ENCODE measurements around the gene CD248. TPM values are rescaled to one million over a fixed set of nuclear protein-coding genes. Genes with fewer than 3 reads are reported as not detected.

CD248 gene
- total and polyA plus RNA-seq, 11 donors: 6.0 to 33.1 (median 11.8) TPM

- intact Hi-C loops (cut with DNase I): no loop called here
- Histone ChIP-seq H3K36me3 (no peaks in the 10 kb centered on the region), H3K27me3 (no peaks in the 10 kb centered on the region), H3K4me1 (no peaks in the 10 kb centered on the region), H3K27ac (no peak overlapping the region), H3K9me3 (no peaks in the 10 kb centered on the region), H3K4me3 (no peak overlapping the region)
- no peak for TF ChIP-seq POLR2A (IDR thresholded peaks at IDR 0.05)
- no peak for TF ChIP-seq CTCF (IDR thresholded peaks at IDR 0.05)
- ATAC-seq (no peak), DNase-seq (peak in 1 of 5 donors; percentile 26)
- WGBS, 4 donors: 82 to 88% (median 85%) methylated on average over 12 of the region's 12 CpGs
Measured at GRCh38 chr11:66302656-66303055, 14.2 kb downstream of the CD248 start.

DNA sequence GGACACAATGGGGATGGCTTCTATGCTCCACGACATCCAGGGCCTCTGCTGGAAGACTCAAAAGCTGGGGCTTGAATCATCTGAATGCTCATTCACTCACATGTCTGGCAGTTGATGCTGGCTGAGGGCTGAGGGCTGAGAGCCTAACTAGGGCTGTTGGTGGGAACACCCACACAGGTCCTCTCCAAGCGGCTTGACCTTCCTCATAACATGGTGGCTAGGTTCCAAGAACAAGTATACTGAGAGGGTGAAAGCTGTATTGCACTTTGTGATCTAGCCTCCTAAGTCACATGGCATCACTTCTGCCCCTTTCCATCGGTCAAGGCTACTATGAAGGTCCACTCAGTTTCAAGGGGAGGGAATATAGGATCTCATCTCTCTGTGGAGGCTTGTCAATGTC lies 17.7 kb downstream of the CD248 start:
- H3K36me3 ChIP-seq: no peaks in the 10 kb centered on the region
- DNase-seq: peak in 1 of 5 donors; percentile 20
- H3K27ac ChIP-seq: no peak overlapping the region
- no peaks in the 10 kb centered on the region for H3K9me3 ChIP-seq
- peak; percentile 23 to 56 (median 53) for ATAC-seq
- H3K27me3 ChIP-seq: peaks cover 0 to 17% (median 3%) of the 10 kb centered on the region in 9 donors
- TF ChIP-seq CTCF (IDR thresholded peaks at IDR 0.05): no peak
- TF ChIP-seq POLR2A (IDR thresholded peaks at IDR 0.05): no peak
- 30 to 56% (median 42%) methylated on average over 3 of the region's 3 CpGs for WGBS, 4 donors
- intact Hi-C loops (cut with DNase I): no loop called here
- H3K4me1 ChIP-seq: no peaks in the 10 kb centered on the region
- no peak overlapping the region for H3K4me3 ChIP-seq

GRCh38 chr11:66297610-66298009 lies 19.2 kb downstream of the CD248 start:
- Histone ChIP-seq H3K9me3 (no peaks in the 10 kb centered on the region), H3K4me3 (no peak overlapping the region), H3K27ac (no peak overlapping the region), H3K36me3 (no peaks in the 10 kb centered on the region), H3K27me3 (peaks cover 0 to 32% (median 17%) of the 10 kb centered on the region in 9 donors), H3K4me1 (no peaks in the 10 kb centered on the region)
- TF ChIP-seq CTCF (IDR thresholded peaks at IDR 0.05) (no peak), POLR2A (IDR thresholded peaks at IDR 0.05) (no peak)
- ATAC-seq (no peak), DNase-seq (no peak)
- WGBS, 4 donors: 42 to 56% (median 49%) methylated on average over 8 of the region's 8 CpGs
- intact Hi-C loops (cut with DNase I): no loop called here

GRCh38 chr11:66294626-66295620 lies 21.9 kb downstream of the CD248 start:
- no peaks in the 10 kb centered on the region for H3K36me3 ChIP-seq
- no peak for TF ChIP-seq CTCF (IDR thresholded peaks at IDR 0.05)
- no peak for TF ChIP-seq POLR2A (IDR thresholded peaks at IDR 0.05)
- intact Hi-C loops (cut with DNase I): loop anchor here in 1 of 10 donors (5.0 kb wide), 1 partner anchor 42 kb away; the partner anchor contains the start of gene RIN1
- ATAC-seq (no peak), DNase-seq (no peak)
- H3K27me3 ChIP-seq: peaks cover 6 to 42% (median 26%) of the 10 kb centered on the region in 9 donors
- WGBS, 4 donors: 79 to 86% (median 83%) methylated on average over 83 to 123 of the region's 123 CpGs
- H3K27ac ChIP-seq: no peak overlapping the region
- H3K9me3 ChIP-seq: no peaks in the 10 kb centered on the region
- H3K4me3 ChIP-seq: no peak overlapping the region
- H3K4me1 ChIP-seq: peaks cover 0 to 15% (median 3%) of the 10 kb centered on the region in 12 donors

Data from heart left ventricle (tissue), 16 donors.